Lung (tissue), 12 donors: ENCODE results near the gene PRPSAP1. TPM values are rescaled to one million over a fixed set of nuclear protein-coding genes. Genes with fewer than 3 reads are reported as not detected.

Experiments used
- ATAC-seq: fragments of 200-7000 bp; cut with Tn5 transposase; one replicate; pipeline ENCODE4 v1.9.1; 2020; ENCODE audit warnings: moderate number of reproducible peaks; ENCODE audit not compliant: insufficient read depth, low FRiP score
- DNase-seq, 3 donors: peaks; one replicate each; pipeline ENCODE4 v3.0.0-alpha.2; 2013 to 2017
- H3K27ac ChIP-seq, 2 donors: one replicate each; pipeline ENCODE4 v1.5.1; 2013; ENCODE audit warnings: mild to moderate bottlenecking in 2 of 2, moderate library complexity in 2 of 2, control low read depth in 1 of 2, inconsistent platforms in 1 of 2, low read depth in 1 of 2, low read length in 1 of 2
- H3K27me3 ChIP-seq, 3 donors: one replicate each; pipeline ENCODE4 v1.5.1; 2013; ENCODE audit warnings: low read length in 2 of 3; ENCODE audit not compliant: control insufficient read depth in 3 of 3, insufficient read depth in 3 of 3
- H3K36me3 ChIP-seq, 4 donors: one replicate each; pipeline ENCODE4 v1.5.1; 2013; ENCODE audit warnings: low read length in 4 of 4, mild to moderate bottlenecking in 1 of 4, moderate library complexity in 1 of 4; ENCODE audit not compliant: control insufficient read depth in 4 of 4, insufficient read depth in 4 of 4
- H3K4me1 ChIP-seq, 5 donors: one replicate each; pipeline ENCODE4 v1.5.1; 2013; ENCODE audit warnings: low read length in 5 of 5, mild to moderate bottlenecking in 2 of 5, moderate library complexity in 1 of 5; ENCODE audit not compliant: control insufficient read depth in 5 of 5, insufficient read depth in 5 of 5
- H3K4me3 ChIP-seq: one replicate; pipeline ENCODE4 v1.5.1; 2013; ENCODE audit warnings: mild to moderate bottlenecking, control low read depth, moderate library complexity
- H3K9ac ChIP-seq, 2 donors: one replicate each; pipeline ENCODE4 v1.5.1; 2013; ENCODE audit warnings: low read length in 2 of 2, control low read depth in 1 of 2; ENCODE audit not compliant: insufficient read depth in 1 of 2
- H3K9me3 ChIP-seq, 4 donors: one replicate each; pipeline ENCODE4 v1.5.1; 2013; ENCODE audit warnings: low read length in 3 of 4, mild to moderate bottlenecking in 1 of 4, moderate library complexity in 1 of 4; ENCODE audit not compliant: control insufficient read depth in 4 of 4, insufficient read depth in 3 of 4
- CTCF ChIP-seq: IDR thresholded peaks from 2 replicates; pipeline ENCODE4 v1.5.1; 2012; ENCODE audit warnings: mild to moderate bottlenecking; ENCODE audit errors: control extremely low read depth, extremely low read depth
- WGBS, 2 donors: extraction: QIAGEN DNeasy Blood & Tissue Kit; methylation state at CpG; one replicate each; pipeline ENCODE4 v1.1.7; 2013; 5-methylcytosine and 5-hydroxymethylcytosine counted together
- polyA plus RNA-seq, 2 donors: library from polyadenylated mRNA; stranded (reverse); fragments of 200-250 nt; gene quantifications; one replicate each; pipeline ENCODE4 v1.2.1, GENCODE V29; 2013
- total RNA-seq, 2 donors: library from RNA; depleted of rRNA in 1 of 2; stranded (reverse); fragments of >200 nt in 1 of 2; gene quantifications; one replicate each; pipeline ENCODE4 v1.2.1, GENCODE V29; 2014 to 2021
- donor health status: control.
- donor health status: control.
- donor health status: Bipolar disorder and iron deficiency.
- donor health status: healthy.
- donor health status: DM: yes; HTN: yes; CAD: no.

PRPSAP1 gene
- total and polyA plus RNA-seq, 4 donors: 29.8 to 74.7 (median 34.6) TPM

- Histone ChIP-seq H3K27ac (no peak overlapping the region), H3K27me3 (no peaks in the 10 kb centered on the region), H3K9ac (no peak overlapping the region), H3K9me3 (no peaks in the 10 kb centered on the region), H3K36me3 (peaks cover 18 to 67% (median 35%) of the 10 kb centered on the region in 4 donors), H3K4me3 (no peak overlapping the region), H3K4me1 (no peaks in the 10 kb centered on the region)
- no peak for ATAC-seq
- no peak for DNase-seq
- WGBS, 2 donors: 97% methylated on average over 15 of the region's 15 CpGs
- TF ChIP-seq CTCF: no peak
Measured at GRCh38 chr17:76395980-76396379, 42.3 kb upstream of the PRPSAP1 start.

- no peaks in the 10 kb centered on the region for H3K27me3 ChIP-seq
- DNase-seq: no peak
- 91 to 95% methylated on average over 10 of the region's 10 CpGs for WGBS, 2 donors
- H3K27ac ChIP-seq: no peak overlapping the region
- H3K9ac ChIP-seq: no peak overlapping the region
- no peak for ATAC-seq
- TF ChIP-seq CTCF: no peak
- no peaks in the 10 kb centered on the region for H3K9me3 ChIP-seq
- peaks cover 18 to 58% (median 37%) of the 10 kb centered on the region in 4 donors for H3K36me3 ChIP-seq
- H3K4me1 ChIP-seq: no peaks in the 10 kb centered on the region
- H3K4me3 ChIP-seq: no peak overlapping the region
Measured at GRCh38 chr17:76394166-76394565, 40.5 kb upstream of the PRPSAP1 start.

GRCh38 chr17:76391200-76391715 is 37.5 kb upstream of the PRPSAP1 start:
- Histone ChIP-seq H3K9me3 (no peaks in the 10 kb centered on the region), H3K27me3 (no peaks in the 10 kb centered on the region), H3K9ac (no peak overlapping the region), H3K4me3 (no peak overlapping the region), H3K4me1 (peaks cover 0 to 3% (median 0%) of the 10 kb centered on the region in 5 donors), H3K36me3 (peaks cover 6 to 37% (median 23%) of the 10 kb centered on the region in 4 donors), H3K27ac (no peak overlapping the region)
- DNase-seq (no peak), ATAC-seq (no peak)
- TF ChIP-seq CTCF: no peak
- 96 to 98% methylated on average over 21 of the region's 21 CpGs for WGBS, 2 donors

GRCh38 chr17:76390003-76390421 is 36.3 kb upstream of the PRPSAP1 start:
- peaks cover 6 to 28% (median 17%) of the 10 kb centered on the region in 4 donors for H3K36me3 ChIP-seq
- H3K4me3 ChIP-seq: no peak overlapping the region
- WGBS, 2 donors: 86 to 88% methylated on average over 11 of the region's 11 CpGs
- H3K9me3 ChIP-seq: no peaks in the 10 kb centered on the region
- TF ChIP-seq CTCF: no peak
- no peak for ATAC-seq
- no peak overlapping the region for H3K9ac ChIP-seq
- H3K27ac ChIP-seq: peak overlapping the region in 1 of 2 donors; percentile 15
- peaks cover 0 to 16% (median 5%) of the 10 kb centered on the region in 5 donors for H3K4me1 ChIP-seq
- DNase-seq: no peak
- peaks cover 0 to 4% (median 3%) of the 10 kb centered on the region in 3 donors for H3K27me3 ChIP-seq
